Naive thymus-derived CD4-positive, alpha-beta T cell (primary cell): ENCODE measurements around the gene IRF2BPL. TPM values are rescaled to one million over a fixed set of nuclear protein-coding genes. Genes with fewer than 3 reads are reported as not detected.

Source experiments
- ATAC-seq: fragments of 150-1000 bp; cut with Tn5 transposase; 2 replicates; pipeline ENCODE4 v1.10.0; 2021; ENCODE audit warnings: mild to moderate bottlenecking, moderate library complexity
- CTCF ChIA-PET: fragments of 350-600 bp; sonication (Branson Sonifier 250); formaldehyde crosslinking; loops from one replicate; lab custom pipeline; 2021; ENCODE audit warnings: antibody characterized with exemption; lab: Charles Lee
- POLR2A ChIA-PET: fragments of 350-600 bp; sonication (Branson Sonifier 250); formaldehyde crosslinking; loops from one replicate; lab custom pipeline; 2021; ENCODE audit warnings: antibody characterized with exemption, inconsistent platforms; lab: Charles Lee
- DNase-seq, 9 donors: peaks; one replicate each; pipeline versions ENCODE4 v3.0.0 to v3.0.0-alpha.2; 2020 to 2022; ENCODE audit warnings: mixed read lengths in 1 of 9
- H3K27ac ChIP-seq: one replicate; pipeline ENCODE4 v1.7.0; 2013; ENCODE audit warnings: mild to moderate bottlenecking, low read depth, low read length, moderate library complexity
- H3K27me3 ChIP-seq, 2 donors: one replicate each; pipeline ENCODE4 v1.7.0; 2013; ENCODE audit warnings: low read length in 2 of 2, mild to moderate bottlenecking in 2 of 2, moderate library complexity in 2 of 2; ENCODE audit not compliant: control insufficient read depth in 2 of 2, insufficient read depth in 2 of 2
- H3K36me3 ChIP-seq, 3 experiments: 1 replicate in 2 of 3; 2 replicates in 1 of 3; pipeline ENCODE4 v1.7.0; 2013; ENCODE audit warnings: low read length in 3 of 3, mild to moderate bottlenecking in 3 of 3, moderate library complexity in 1 of 3; ENCODE audit not compliant: insufficient read depth in 3 of 3, control insufficient read depth in 2 of 3
- H3K4me1 ChIP-seq, 2 donors: one replicate each; pipeline ENCODE4 v1.7.0; 2013; ENCODE audit warnings: low read length in 2 of 2, mild to moderate bottlenecking in 2 of 2, moderate library complexity in 1 of 2; ENCODE audit not compliant: control insufficient read depth in 2 of 2, insufficient read depth in 2 of 2
- H3K4me3 ChIP-seq: 2 replicates; pipeline ENCODE4 v1.7.0; 2013; ENCODE audit warnings: mild to moderate bottlenecking, low read length
- H3K9me3 ChIP-seq, 3 experiments: 1 replicate in 2 of 3; 2 replicates in 1 of 3; pipeline ENCODE4 v1.7.0; 2013; ENCODE audit warnings: low read length in 3 of 3; ENCODE audit not compliant: control insufficient read depth in 2 of 3
- H3K27ac Mint-ChIP-seq, 9 donors: one replicate each; pipeline ENCODE4 v1.8.0; 2020 to 2022; ENCODE audit warnings: mixed read lengths in 9 of 9, mild to moderate bottlenecking in 8 of 9, moderate library complexity in 5 of 9, inconsistent platforms in 2 of 9
- H3K27me3 Mint-ChIP-seq, 5 donors: one replicate each; pipeline ENCODE4 v1.8.0; 2021 to 2022; ENCODE audit warnings: mixed read lengths in 5 of 5, mild to moderate bottlenecking in 1 of 5
- H3K36me3 Mint-ChIP-seq, 5 donors: one replicate each; pipeline ENCODE4 v1.8.0; 2020 to 2022; ENCODE audit warnings: mixed read lengths in 5 of 5, mild to moderate bottlenecking in 3 of 5, inconsistent platforms in 1 of 5
- H3K4me1 Mint-ChIP-seq, 7 donors: one replicate each; pipeline ENCODE4 v1.8.0; 2020 to 2022; ENCODE audit warnings: mixed read lengths in 7 of 7, mild to moderate bottlenecking in 3 of 7, inconsistent platforms in 1 of 7
- H3K4me3 Mint-ChIP-seq, 10 donors: one replicate each; pipeline ENCODE4 v1.8.0; 2020 to 2022; ENCODE audit warnings: mild to moderate bottlenecking in 10 of 10, mixed read lengths in 10 of 10, moderate library complexity in 6 of 10, inconsistent platforms in 2 of 10
- H3K9me3 Mint-ChIP-seq, 11 donors: one replicate each; pipeline ENCODE4 v1.8.0; 2020 to 2022; ENCODE audit warnings: mixed read lengths in 11 of 11, mild to moderate bottlenecking in 4 of 11, inconsistent platforms in 1 of 11, moderate library complexity in 1 of 11
- intact Hi-C, 2 donors: fragments of 100-400 bp; cut with micrococcal nuclease; formaldehyde crosslinking; loops; one replicate each; pipeline ENCODE4 v1.15.1; 2023
- polyA plus RNA-seq, 2 donors: library from polyadenylated mRNA; unstranded; fragments of 300-500 nt; fragmentation: Illumina TruSeq; gene quantifications; one replicate each; pipeline ENCODE4 v1.2.3, GENCODE V29; 2021
- total RNA-seq, 6 experiments: library from RNA in 5 of 6; stranded (reverse) in 5 of 6; gene quantifications; 1 replicate in 5 of 6; 2 replicates in 1 of 6; pipeline ENCODE4 v1.2.3 and lab custom pipeline; 2021 to 2026

The IRF2BPL gene
- total and polyA plus RNA-seq, 7 experiments from 2014 or later = 3.5 to 45.2 (median 33.7) TPM

DNA sequence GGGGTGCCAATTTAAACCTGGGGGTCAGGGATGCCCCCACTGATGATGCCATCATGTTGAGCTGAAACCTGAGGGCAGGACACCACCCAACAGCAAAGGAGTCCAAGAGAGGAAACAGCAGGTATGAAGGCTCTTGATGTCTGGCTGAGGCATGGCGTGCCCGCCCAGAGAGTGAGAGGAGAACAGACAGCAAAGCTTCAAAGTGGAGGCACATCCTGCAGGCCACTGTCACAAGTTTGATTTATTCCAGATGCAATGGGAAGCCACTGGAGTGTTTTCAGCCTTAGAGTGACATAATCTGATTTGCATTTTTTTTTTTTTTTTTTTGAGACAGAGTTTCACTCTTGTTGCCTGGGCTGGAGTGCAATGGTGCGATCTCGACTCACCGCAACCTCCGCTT lies 34.8 kb downstream of the IRF2BPL start:
- H3K27me3 Mint-ChIP-seq = no peaks in the 10 kb centered on the region
- H3K4me3 Mint-ChIP-seq = no peak overlapping the region

DNA sequence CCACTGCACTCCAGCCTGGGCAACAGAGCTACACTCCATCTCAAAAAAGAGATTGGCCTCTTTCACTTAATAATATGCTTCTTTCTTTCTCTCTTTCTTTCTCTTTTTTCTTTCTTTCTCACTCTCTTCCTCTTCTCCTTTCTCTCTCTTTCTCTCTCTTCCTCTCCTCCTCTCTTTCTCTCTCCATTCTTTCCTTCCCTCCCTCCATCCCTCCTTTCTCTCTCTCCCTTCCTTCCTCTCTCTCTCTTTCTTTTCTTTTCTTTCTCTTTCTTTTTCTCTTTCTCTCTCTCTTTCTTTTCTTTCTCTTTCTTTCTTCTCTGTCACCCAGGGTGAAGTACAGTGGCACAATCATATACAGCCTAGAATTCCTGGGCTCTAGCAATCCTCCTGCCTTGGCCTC lies 38.4 kb downstream of the IRF2BPL start:
- H3K4me3 Mint-ChIP-seq = no peak overlapping the region
- H3K36me3 Mint-ChIP-seq = no peaks in the 10 kb centered on the region
- H3K9me3 ChIP-seq = no peaks in the 10 kb centered on the region
- H3K9me3 Mint-ChIP-seq = peaks cover 0 to 2% (median 0%) of the 10 kb centered on the region in 11 donors
- no peaks in the 10 kb centered on the region for H3K4me1 ChIP-seq
- no peak for DNase-seq
- no peaks in the 10 kb centered on the region for H3K27me3 ChIP-seq
- intact Hi-C loops = no loop called here
- POLR2A ChIA-PET = no interaction called here
- CTCF ChIA-PET = no interaction called here
- H3K27ac ChIP-seq = no peak overlapping the region
- no peak overlapping the region for H3K4me3 ChIP-seq
- ATAC-seq = no peak
- no peaks in the 10 kb centered on the region for H3K27me3 Mint-ChIP-seq
- H3K36me3 ChIP-seq = no peaks in the 10 kb centered on the region
- H3K4me1 Mint-ChIP-seq = peaks cover 6 to 18% (median 9%) of the 10 kb centered on the region in 7 donors
- no peak overlapping the region for H3K27ac Mint-ChIP-seq

More for the DNA sequence above, 34.8 kb downstream of the IRF2BPL start:
- Histone ChIP-seq H3K9me3 (no peaks in the 10 kb centered on the region), H3K27me3 (no peaks in the 10 kb centered on the region), H3K27ac (no peak overlapping the region), H3K4me3 (no peak overlapping the region), H3K36me3 (no peaks in the 10 kb centered on the region), H3K4me1 (no peaks in the 10 kb centered on the region)
- Mint-ChIP-seq H3K27ac (peak overlapping the region in 1 of 9 donors; percentile 28), H3K36me3 (no peaks in the 10 kb centered on the region), H3K4me1 (peaks cover 0 to 16% (median 8%) of the 10 kb centered on the region in 7 donors), H3K9me3 (no peaks in the 10 kb centered on the region)
- no peak for ATAC-seq
- ChIA-PET CTCF (interaction anchor here (1.3 kb wide), 1 partner anchor 59 kb away, joined by 3 read pairs; no protein-coding TSS in a partner anchor), POLR2A (no interaction called here)
- intact Hi-C loops = no loop called here
- DNase-seq = no peak

- Histone ChIP-seq H3K4me1 (no peaks in the 10 kb centered on the region), H3K27ac (no peak overlapping the region), H3K36me3 (no peaks in the 10 kb centered on the region), H3K27me3 (no peaks in the 10 kb centered on the region), H3K4me3 (no peak overlapping the region), H3K9me3 (no peaks in the 10 kb centered on the region)
- H3K27me3 Mint-ChIP-seq = peaks cover 0 to 2% (median 0%) of the 10 kb centered on the region in 5 donors
- intact Hi-C loops = no loop called here
- ChIA-PET POLR2A (interaction anchor here (1.0 to 1.3 kb wide), 2 partner anchors 23 to 27 kb away, joined by 3 read pairs; no protein-coding TSS in a partner anchor), CTCF (interaction anchor here (0.6 to 1.4 kb wide), 4 partner anchors 22 to 67 kb away, joined by 3 to 5 read pairs (median 4); no protein-coding TSS in a partner anchor)
- H3K36me3 Mint-ChIP-seq = no peaks in the 10 kb centered on the region
- H3K27ac Mint-ChIP-seq = peak overlapping the region in 2 of 9 donors; percentile 53 to 56
- peaks cover 0 to 4% (median 0%) of the 10 kb centered on the region in 11 donors for H3K9me3 Mint-ChIP-seq
- H3K4me3 Mint-ChIP-seq = no peak overlapping the region
- DNase-seq (no peak), ATAC-seq (no peak)
- H3K4me1 Mint-ChIP-seq = peaks cover 4 to 18% (median 11%) of the 10 kb centered on the region in 7 donors
Observed at GRCh38 chr14:76987956-76988520, 40.5 kb downstream of the IRF2BPL start.

GRCh38 chr14:76986231-76986565 lies 42.3 kb downstream of the IRF2BPL start:
- Histone ChIP-seq H3K36me3 (no peaks in the 10 kb centered on the region), H3K4me1 (no peaks in the 10 kb centered on the region), H3K27me3 (no peaks in the 10 kb centered on the region), H3K4me3 (no peak overlapping the region), H3K9me3 (no peaks in the 10 kb centered on the region), H3K27ac (no peak overlapping the region)
- Mint-ChIP-seq H3K27ac (peak overlapping the region in 4 of 9 donors; percentile 24 to 55 (median 37)), H3K9me3 (peaks cover 0 to 9% (median 5%) of the 10 kb centered on the region in 11 donors), H3K36me3 (peaks cover 0 to 4% (median 0%) of the 10 kb centered on the region in 5 donors), H3K4me1 (peaks cover 4 to 18% (median 11%) of the 10 kb centered on the region in 7 donors), H3K27me3 (peaks cover 0 to 2% (median 0%) of the 10 kb centered on the region in 5 donors), H3K4me3 (no peak overlapping the region)
- ChIA-PET POLR2A (interaction anchor here (1.2 kb wide), 1 partner anchor 12 kb away, joined by 5 read pairs; no protein-coding TSS in a partner anchor), CTCF (interaction anchor here (1.0 kb wide), 1 partner anchor 73 kb away, joined by 3 read pairs; no protein-coding TSS in a partner anchor)
- ATAC-seq = no peak
- no peak for DNase-seq
- intact Hi-C loops = no loop called here

- DNase-seq (no peak), ATAC-seq (no peak)
- Mint-ChIP-seq H3K9me3 (peaks cover 0 to 9% (median 5%) of the 10 kb centered on the region in 11 donors), H3K4me1 (peaks cover 4 to 18% (median 11%) of the 10 kb centered on the region in 7 donors), H3K27me3 (peaks cover 0 to 2% (median 0%) of the 10 kb centered on the region in 5 donors), H3K27ac (peak overlapping the region in 2 of 9 donors; percentile 32 to 46), H3K4me3 (no peak overlapping the region), H3K36me3 (peaks cover 0 to 4% (median 0%) of the 10 kb centered on the region in 5 donors)
- Histone ChIP-seq H3K4me1 (no peaks in the 10 kb centered on the region), H3K27me3 (no peaks in the 10 kb centered on the region), H3K9me3 (no peaks in the 10 kb centered on the region), H3K4me3 (no peak overlapping the region), H3K36me3 (no peaks in the 10 kb centered on the region), H3K27ac (no peak overlapping the region)
- CTCF ChIA-PET = interaction anchor here (1.0 kb wide), 1 partner anchor 72 kb away, joined by 3 read pairs; no protein-coding TSS in a partner anchor
- intact Hi-C loops = no loop called here
- POLR2A ChIA-PET = interaction anchor here (1.2 kb wide), 1 partner anchor 11 kb away, joined by 5 read pairs; no protein-coding TSS in a partner anchor
Observed at GRCh38 chr14:76985540-76986230, 42.8 kb downstream of the IRF2BPL start.

- no peaks in the 10 kb centered on the region for H3K9me3 ChIP-seq
- intact Hi-C loops = no loop called here
- no peaks in the 10 kb centered on the region for H3K4me1 ChIP-seq
- H3K27ac ChIP-seq = no peak overlapping the region
- POLR2A ChIA-PET = interaction anchor here (1.2 to 1.3 kb wide), 2 partner anchors 10 to 12 kb away, joined by 3 to 5 read pairs; no protein-coding TSS in a partner anchor
- Mint-ChIP-seq H3K4me3 (no peak overlapping the region), H3K27me3 (peaks cover 0 to 2% (median 0%) of the 10 kb centered on the region in 5 donors), H3K4me1 (peaks cover under 1 to 12% (median 11%) of the 10 kb centered on the region in 7 donors), H3K9me3 (peaks cover 0 to 9% (median 5%) of the 10 kb centered on the region in 11 donors), H3K36me3 (peaks cover 0 to 4% (median 0%) of the 10 kb centered on the region in 5 donors), H3K27ac (no peak overlapping the region)
- no peaks in the 10 kb centered on the region for H3K27me3 ChIP-seq
- ATAC-seq (no peak), DNase-seq (no peak)
- CTCF ChIA-PET = no interaction called here
- no peak overlapping the region for H3K4me3 ChIP-seq
- no peaks in the 10 kb centered on the region for H3K36me3 ChIP-seq
Observed at GRCh38 chr14:76984787-76985375, 43.6 kb downstream of the IRF2BPL start.
